ENCODE results near the gene DYNC1I2.

The DYNC1I2 gene

DNA sequence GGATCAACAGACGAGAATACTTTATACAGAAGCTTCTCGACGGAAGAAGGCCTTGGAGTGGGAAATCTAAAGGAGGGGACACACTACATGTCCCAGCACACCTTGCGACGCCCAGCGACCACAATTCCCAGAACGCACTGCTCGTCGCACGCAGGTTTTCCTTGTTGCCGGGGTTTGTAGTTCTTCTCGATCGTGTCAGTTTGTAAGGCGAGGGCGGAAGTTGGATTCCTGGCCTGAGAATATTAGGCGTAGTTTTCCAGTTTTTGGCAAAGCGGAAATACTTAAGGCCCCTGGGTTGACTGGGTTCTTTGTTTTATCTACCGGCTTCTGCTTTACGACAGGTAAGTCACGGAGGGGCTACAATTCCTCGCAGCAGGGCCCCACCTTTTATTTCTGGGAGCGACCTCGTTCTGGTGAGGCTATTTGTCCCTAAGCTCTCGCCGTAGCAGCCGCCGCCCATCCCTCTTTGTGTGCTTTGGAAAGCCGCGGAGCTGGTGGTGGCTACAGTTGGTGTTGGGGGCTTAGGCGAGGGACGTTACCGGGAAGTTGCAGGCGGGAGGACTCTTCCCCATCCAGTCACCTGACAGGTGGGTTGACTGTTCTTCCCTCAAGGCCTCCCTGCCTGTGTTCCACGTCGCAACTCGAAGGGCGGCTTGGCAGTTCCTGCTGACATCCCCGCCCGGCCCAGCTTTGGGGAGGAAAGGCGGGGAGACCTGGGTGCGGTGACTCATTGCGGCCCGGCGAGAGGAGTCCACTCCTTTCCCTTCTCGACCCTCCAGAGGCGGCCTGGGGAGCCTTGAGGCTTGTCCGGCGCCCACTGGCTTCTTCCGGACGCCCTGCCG is at the start of gene DYNC1I2:
TSS of gene DYNC1I2 (plus strand) at position 183 of the 842 bp plus-strand sequence. CDS start 2,687 bp downstream, outside the sequence.
- H3K4me3 ChIP-seq (ENCODE audit: low read depth, low read length), result peak within 1 kb of the TSS; percentile 83
- TF ChIP-seq, protein P1, sequence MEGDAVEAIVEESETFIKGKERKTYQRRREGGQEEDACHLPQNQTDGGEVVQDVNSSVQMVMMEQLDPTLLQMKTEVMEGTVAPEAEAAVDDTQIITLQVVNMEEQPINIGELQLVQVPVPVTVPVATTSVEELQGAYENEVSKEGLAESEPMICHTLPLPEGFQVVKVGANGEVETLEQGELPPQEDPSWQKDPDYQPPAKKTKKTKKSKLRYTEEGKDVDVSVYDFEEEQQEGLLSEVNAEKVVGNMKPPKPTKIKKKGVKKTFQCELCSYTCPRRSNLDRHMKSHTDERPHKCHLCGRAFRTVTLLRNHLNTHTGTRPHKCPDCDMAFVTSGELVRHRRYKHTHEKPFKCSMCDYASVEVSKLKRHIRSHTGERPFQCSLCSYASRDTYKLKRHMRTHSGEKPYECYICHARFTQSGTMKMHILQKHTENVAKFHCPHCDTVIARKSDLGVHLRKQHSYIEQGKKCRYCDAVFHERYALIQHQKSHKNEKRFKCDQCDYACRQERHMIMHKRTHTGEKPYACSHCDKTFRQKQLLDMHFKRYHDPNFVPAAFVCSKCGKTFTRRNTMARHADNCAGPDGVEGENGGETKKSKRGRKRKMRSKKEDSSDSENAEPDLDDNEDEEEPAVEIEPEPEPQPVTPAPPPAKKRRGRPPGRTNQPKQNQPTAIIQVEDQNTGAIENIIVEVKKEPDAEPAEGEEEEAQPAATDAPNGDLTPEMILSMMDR (IDR thresholded peaks at IDR 0.05; ENCODE audit: borderline replicate concordance, insufficient read depth, low read depth, low read length), result no peak

DNA sequence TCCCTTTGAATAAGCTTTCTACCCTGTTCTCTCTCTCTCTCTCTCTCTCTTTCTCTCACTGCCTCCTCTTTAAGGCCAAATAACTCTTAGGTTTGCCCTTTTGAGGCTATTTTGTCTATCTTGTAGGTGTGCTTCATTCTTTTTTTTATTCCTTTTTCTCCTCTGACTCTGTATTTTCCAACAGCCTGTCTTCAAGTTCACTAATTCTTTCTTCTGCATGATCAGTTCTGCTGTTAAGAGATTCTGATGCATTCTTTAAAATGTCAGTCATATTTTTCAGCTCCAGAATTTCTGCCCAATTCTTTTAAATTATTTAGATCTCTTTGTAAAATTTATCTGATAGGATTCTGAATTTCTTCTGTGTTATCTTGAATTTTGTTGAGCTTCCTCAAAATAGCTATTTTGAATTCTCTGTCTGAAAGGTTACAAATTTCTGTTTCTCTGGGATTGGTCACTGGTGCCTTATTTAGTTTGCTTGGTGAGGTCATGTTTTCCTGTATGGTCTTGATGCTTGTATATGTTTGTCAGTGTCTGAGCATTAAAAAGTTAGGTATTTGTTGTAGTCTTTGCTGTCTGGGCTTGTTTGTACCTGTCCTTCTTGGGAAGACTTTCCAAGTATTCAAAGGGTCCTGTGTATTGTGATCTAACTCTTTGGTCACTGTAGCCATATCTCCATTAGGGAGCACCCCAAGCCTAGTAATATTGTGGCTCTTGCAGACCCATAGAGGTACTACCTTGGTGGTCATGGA is 35.4 kb upstream of the DYNC1I2 start:
- H3K4me3 ChIP-seq (ENCODE audit: low read depth, low read length), result no peak overlapping the region
- TF ChIP-seq, protein P1 (IDR thresholded peaks at IDR 0.05; ENCODE audit: borderline replicate concordance, insufficient read depth, low read depth, low read length), result no peak

- TF ChIP-seq, protein P1 (IDR thresholded peaks at IDR 0.05; ENCODE audit: borderline replicate concordance, insufficient read depth, low read depth, low read length), result no peak
- no peak overlapping the region for H3K4me3 ChIP-seq (ENCODE audit: low read depth, low read length)
Observed at GRCh38 chr2:171652416-171652785, 34.9 kb upstream of the DYNC1I2 start.

- TF ChIP-seq, protein P1 (IDR thresholded peaks at IDR 0.05; ENCODE audit: borderline replicate concordance, insufficient read depth, low read depth, low read length), result no peak
- H3K4me3 ChIP-seq (ENCODE audit: low read depth, low read length), result no peak overlapping the region
Observed at GRCh38 chr2:171655586-171655985, 31.7 kb upstream of the DYNC1I2 start.

GRCh38 chr2:171667041-171667440 is 20.2 kb upstream of the DYNC1I2 start:
- TF ChIP-seq, protein P1 (IDR thresholded peaks at IDR 0.05; ENCODE audit: borderline replicate concordance, insufficient read depth, low read depth, low read length), result no peak

GRCh38 chr2:171668183-171668582 is 19.1 kb upstream of the DYNC1I2 start:
- H3K4me3 ChIP-seq (ENCODE audit: low read depth, low read length), result no peak overlapping the region
- TF ChIP-seq, protein P1 (IDR thresholded peaks at IDR 0.05; ENCODE audit: borderline replicate concordance, insufficient read depth, low read depth, low read length), result no peak

More at GRCh38 chr2:171667041-171667440, 20.2 kb upstream of the DYNC1I2 start:
- no peak overlapping the region for H3K4me3 ChIP-seq (ENCODE audit: low read depth, low read length)
